ENCODE measurements around the gene LRRC14B.

- no peak for TF ChIP-seq YY1 (IDR thresholded peaks at IDR 0.05; ENCODE audit: insufficient read depth, insufficient read length)
- TF ChIP-seq ZNF274 (IDR thresholded peaks at IDR 0.05; ENCODE audit: low read depth, low read length): no peak
Observed at GRCh38 chr5:199950-200645, 8.8 kb downstream of the LRRC14B start.

Measured in NT2/D1 (cell line).